Smooth muscle cell of the brain vasculature (primary cell): ENCODE results near the gene NRN1L.

Experiments used
- DNase-seq: peaks from one replicate; pipeline ENCODE4 v3.0.0-alpha.2; 2012; ENCODE audit warnings: low read depth, low spot score

The NRN1L gene

DNA sequence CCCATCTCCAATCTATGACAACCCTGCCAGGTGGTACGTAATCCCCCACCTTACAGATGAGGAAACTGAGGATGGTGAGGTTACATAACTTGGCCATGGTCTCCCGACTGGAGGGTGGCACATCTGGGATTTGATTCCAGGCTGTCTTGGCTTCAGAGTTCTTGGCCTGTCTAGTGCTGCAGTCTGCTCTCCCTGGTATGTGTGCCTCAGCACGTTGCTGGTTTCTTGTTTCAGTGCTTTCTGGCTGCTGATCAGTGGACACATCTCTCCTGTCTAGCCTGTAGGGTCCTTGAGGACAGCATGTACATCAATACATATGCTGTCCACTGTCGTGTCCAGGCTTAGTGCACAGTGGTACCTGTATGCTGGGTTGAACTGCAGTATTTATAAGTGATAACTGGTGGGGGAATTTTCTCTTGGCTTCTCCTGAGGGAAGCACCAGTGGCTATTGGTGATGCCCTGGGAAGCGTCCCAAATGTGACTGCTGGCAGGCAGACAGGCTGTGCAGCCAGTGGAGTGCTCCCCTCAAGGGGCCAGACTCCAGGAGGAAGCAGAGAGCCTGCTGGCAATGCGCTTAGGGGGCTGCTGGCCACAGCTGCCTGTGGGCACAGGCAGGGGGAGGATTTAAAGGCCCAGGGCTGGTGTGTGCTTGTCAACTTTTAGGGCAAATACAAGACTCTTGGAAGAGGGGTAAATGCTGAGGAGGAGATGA, 32.6 kb downstream of the NRN1L start:
- no peak for DNase-seq

DNA sequence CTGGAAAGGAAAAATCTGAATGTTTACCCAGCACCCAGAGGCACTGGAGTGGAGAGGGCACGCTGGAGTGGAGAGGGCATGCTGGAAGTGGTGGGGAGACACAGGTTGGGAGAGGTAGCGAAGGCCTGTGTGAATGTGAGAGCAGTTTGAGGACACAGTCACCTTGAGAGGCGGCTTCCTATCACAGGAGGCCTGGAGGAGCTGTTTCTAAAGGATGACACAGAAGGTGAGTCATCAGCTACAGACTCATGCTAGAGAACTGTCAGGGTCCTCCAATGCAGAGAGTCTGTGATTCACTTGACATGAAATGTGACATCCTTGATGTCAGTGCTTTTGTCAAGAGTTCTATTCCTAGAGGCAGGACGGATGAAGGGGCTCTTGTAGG, 33.2 kb downstream of the NRN1L start:
- no peak for DNase-seq

DNA sequence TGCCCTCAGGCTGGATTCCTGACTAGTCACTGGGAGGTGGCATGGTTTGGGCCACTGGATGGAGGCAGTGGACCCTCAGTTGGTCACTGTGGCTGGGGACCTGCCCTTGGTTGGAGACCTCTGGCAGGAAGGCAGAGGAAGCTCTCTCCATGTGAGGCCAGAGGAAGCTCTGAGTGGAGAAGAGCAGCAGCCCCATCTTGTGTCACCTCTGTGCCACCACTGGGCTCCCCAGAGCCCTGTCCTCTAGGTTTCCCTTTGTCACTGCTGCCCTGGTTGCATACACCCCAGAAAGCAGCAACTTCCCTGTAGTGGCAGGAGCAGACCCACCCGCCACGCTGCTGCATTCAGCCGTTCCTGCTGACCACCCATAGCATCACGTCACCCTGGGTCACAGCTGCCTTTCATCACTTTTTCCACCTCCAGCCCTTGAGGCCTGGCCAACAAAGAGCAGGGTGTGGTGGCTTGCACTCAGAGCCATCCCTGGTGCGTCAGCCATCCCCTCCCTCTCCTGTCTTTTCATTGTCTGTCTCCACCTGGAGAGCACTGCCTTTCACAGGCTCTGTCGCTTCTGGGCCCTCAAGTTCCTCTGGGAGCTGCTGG, 35.0 kb downstream of the NRN1L start:
- DNase-seq = no peak

DNA sequence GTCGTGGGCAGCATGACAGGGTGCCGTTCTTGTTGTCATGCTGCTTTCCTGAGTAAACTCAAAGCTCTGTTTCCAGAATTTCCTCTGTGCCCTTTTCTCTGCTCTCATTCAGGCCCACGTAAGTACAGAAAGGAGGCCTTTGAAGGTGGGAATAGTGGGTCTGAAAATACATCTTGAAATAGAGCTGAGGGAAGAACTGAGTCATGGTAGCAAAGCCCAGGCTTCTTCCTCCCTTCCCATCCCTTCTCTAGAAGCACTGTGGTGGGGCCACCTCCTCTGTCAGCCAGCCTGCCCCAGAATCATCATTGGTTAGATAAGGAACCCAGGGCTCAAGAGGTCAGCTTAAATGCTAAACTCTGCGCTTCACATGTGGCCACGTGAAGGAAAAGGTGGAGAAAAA, 37.5 kb downstream of the NRN1L start:
- DNase-seq = no peak

DNA sequence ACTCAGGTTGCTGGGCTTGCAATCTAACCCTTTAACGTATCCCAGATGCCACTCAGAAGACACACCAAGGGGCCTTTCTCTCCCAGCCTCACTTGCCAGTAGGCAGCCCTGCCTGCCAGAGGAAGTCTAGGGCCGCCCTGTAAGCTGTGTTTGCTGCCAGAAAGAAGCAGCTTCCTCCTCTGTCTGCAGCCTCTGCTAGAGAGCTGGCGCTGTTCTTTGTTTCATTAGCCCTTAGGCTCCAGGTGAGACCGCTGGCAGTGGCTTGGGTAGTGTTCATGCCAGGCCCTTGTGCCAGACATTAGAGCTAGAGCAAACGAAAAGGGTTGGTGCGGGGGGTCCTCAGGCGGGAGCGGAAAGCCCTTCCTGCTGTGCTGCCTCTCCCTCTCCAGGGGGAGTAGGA, 38.1 kb downstream of the NRN1L start:
- no peak for DNase-seq

DNA sequence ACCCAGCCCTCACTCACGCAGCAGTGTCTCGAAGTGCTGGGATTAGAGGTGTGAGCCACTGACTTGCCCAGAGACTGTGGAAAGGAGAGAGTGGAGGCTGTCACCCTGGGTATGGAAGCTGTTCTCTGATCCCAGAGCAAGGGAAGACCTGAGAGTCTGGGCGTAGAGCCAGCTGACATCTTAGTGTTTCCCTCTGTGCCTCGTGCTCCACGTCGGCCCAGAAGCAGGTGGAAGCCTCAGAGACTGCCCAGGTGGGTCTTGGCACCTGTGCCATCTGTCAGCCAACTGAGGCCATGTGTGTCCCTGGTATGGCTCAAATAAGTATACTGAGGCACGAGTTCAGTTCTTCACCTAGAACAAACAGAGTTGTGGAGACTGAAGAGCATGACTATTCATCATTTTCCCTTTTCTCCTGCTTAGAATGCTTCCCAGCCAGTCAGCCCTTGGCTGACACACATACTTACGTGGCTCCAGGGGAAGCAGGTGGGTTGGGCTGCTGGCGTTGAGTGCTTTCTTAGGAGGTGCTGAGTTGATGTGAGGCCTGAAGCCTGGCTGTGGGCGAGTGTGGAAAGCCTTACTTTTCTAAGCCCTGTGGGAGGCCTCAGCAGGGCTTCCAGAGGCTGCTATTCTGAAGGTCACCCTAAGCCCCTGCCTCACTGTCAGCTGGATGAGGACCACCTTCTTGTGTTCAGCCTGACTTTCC, 38.9 kb downstream of the NRN1L start:
- no peak for DNase-seq

DNA sequence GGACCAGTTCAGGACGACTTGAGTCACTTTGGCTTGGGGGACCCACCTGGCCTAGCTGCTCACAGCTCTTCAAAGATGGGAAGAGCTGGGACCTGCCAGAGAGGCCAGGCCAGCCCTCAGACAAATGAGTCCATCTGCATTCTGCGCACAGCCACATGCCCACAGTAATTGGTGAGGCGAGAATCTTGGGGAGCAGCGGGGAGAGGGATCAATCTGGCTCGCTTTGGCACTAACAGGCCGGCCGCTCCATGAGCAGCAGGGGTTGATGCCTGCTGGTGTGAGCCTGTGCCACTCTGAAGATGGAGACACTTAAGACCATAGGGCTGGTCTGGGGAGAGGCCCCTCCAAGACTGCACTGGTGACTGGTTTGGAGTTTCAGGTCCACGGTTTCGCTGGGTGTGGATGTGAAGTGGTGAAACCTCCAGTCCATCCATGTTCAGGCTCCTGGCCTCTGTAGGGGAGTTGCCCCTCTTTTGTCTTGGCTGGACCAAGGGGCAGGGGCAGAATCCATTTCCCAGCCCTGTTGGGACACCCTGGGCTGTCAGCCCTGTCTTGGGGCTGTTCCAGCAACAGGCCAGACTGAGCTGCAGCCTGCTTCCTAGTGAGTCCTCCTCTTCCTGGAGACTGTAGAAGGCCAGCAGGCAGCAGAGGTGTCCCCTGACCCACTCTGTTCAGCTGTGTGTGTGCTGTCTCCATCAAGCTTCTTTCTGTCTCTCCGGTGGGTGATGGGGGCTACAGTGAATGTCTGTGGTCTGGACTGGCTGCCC, 39.6 kb downstream of the NRN1L start:
- no peak for DNase-seq

DNA sequence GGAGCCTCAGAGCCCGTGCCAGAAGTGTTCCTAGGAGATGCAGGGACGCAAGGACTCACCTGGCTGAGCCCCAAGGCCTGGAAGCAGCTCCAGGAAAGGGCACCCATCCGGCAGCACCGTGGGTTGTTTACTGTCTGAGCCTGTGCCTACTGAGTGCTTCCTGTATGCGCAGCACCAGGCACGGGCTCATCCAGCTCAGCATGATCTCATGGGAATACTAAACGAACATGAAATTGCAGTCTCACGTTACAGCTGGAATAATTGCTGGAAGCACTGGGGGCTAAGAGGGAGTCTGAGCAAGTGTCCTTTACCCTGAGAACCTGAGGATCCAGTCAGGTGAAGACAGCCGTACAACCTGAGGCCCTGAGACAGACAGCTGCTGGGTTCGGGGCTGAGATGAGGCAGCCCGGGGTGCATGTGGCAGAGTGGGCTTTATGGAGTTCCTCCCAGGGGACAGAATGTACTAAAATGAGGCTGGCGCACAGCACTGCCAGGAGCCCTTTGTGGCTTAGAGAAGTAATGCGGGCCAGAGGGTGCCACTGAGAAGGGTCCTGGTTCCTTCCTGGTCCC, 41.6 kb downstream of the NRN1L start:
- DNase-seq = no peak

DNA sequence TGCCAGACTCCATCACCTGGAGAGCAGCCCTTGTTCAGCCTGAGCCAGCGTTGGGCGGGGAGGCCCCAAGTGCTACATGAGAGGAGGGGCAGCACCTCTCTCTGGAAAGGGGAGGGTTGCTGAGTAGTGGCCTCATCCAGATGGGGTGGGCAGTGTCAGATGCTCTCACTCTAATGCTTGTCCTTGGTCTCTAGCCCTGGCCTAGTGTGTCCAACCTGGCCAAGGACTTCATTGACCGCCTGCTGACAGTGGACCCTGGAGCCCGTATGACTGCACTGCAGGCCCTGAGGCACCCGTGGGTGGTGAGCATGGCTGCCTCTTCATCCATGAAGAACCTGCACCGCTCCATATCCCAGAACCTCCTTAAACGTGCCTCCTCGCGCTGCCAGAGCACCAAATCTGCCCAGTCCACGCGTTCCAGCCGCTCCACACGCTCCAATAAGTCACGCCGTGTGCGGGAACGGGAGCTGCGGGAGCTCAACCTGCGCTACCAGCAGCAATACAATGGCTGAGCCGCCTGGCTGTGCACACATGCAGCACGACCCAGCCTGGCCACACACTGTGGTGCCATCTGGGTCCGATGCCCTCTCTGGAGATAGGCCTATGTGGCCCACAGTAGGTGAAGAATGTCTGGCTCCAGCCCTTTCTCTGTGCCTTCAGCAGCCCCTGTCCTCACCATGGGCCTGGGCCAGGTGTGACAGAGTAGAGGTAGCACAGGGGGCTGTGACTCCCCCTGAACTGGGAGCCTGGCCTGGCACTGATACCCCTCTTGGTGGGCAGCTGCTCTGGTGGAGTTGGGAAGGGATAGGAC, 42.7 kb downstream of the NRN1L start:
- DNase-seq = no peak

DNA sequence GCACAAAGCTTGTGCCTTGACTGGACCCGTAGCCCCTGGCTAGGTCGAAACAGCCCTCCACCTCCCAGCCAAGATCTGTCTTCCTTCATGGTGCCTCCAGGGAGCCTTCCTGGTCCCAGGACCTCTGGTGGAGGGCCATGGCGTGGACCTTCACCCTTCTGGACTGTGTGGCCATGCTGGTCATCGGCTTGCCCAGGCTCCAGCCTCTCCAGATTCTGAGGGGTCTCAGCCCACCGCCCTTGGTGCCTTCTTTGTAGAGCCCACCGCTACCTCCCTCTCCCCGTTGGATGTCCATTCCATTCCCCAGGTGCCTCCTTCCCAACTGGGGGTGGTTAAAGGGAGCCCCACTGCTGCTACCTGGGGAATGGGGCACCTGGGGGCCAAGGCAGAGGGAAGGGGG, 43.5 kb downstream of the NRN1L start:
- DNase-seq = no peak

DNA sequence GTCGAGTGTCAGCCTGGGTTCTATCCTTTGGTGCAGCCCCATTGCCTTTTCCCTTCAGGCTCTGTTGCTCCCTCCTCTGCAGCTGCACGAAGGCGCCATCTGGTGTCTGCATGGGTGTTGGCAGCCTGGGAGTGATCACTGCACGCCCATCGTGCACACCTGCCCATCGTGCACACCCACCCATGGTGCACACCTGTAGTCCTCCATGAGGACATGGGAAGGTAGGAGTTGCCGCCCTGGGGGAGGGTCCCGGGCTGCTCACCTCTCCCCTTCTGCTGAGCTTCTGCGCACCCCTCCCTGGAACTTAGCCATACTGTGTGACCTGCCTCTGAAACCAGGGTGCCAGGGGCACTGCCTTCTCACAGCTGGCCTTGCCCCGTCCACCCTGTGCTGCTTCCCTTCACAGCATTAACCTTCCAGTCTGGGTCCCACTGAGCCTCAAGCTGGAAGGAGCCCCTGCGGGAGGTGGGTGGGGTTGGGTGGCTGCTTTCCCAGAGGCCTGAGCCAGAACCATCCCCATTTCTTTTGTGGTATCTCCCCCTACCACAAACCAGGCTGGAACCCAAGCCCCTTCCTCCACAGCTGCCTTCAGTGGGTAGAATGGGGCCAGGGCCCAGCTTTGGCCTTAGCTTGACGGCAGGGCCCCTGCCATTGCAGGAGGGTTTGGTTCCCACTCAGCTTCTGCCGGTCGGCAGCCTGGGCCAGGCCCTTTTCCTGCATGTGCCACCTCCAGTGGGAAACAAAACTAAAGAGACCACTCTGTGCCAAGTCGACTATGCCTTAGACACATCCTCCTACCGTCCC, 44.1 kb downstream of the NRN1L start:
- DNase-seq = no peak

DNA sequence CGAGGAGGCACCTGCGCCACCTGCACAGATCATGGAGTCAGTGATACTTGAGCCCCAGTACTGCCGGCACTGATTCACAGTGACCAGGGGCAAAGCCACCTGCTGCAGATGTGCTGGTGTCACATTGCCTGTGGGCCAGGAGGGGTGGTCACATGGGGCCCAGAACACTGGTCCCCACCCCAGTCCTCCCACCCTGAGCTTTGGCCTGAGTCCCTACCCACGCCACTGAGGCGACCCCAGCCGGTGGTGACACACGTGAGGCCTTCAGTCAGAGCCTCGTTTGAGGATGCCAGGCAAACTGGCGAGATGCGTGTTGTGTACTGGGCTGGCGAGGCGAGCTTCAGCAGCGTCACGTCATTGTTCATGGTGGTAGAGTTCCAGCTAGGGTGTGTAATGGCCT, 45.5 kb downstream of the NRN1L start:
- no peak for DNase-seq

DNA sequence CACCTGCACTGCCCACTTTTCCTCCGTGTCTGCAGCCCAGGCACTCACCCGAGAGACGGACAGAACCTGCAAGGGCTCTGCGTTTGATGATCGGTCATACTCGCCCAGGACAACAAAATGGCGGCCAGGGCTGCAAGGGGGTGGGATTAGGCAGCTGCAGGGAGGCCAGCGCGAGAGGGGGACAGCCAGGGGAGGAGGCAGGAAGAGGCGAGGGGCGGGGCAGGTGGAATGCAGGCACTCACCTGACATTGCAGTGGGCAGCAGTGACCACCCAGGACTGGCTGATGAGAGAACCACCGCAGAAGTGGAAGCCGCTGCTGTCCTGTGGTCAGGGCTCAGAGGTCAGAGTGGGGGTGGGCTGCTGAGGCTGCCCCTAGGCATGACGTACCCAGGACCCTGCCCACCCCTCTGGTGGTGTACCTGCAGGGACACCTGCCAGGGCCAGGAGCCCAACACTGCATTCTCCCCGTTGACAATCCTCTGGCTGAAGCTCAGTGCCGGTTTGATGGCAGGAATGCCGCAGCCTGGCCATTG, 46.1 kb downstream of the NRN1L start:
- DNase-seq = no peak

DNA sequence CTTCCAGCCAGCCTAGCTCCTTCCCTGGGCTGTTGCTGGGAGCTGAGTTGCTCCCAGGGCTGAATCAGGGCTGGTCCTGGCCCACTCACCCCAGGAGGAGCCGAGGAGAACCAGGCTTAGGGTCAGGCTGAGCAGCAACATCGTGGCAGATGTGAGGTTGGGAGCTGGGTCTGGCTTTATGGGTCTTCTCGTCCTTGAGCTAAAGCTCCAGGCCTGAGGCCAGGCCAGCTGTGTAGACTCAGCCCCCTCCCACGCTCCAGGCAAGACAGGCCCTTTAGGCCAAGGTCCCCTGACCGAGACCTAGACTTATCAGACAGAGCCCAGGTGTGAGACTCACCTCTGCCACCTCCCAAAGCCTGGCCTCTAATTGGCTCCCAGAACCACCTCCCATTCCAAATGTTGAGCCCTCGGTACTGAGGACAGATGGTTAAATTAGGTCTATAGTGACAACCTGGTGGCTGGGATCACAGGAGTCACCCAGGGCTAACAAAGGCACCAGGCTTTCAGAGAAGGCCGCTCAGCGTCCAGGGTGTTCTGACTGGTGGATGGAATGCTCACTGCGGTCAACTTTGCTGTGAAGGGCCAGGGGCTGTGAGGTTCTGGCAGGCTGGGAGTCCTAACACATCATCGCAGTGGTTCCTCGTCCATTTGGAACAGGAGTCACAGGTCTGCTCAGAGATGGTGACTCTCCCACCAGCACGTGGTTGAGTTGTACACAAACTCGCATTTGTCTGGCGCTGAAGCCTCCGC, 47.2 kb downstream of the NRN1L start, which contains the start of gene CTRL:
TSS of gene CTRL (minus strand) at position 151 of the 750 bp plus-strand sequence. CDS start at position 141, 10 bp downstream.
- DNase-seq = no peak

DNA sequence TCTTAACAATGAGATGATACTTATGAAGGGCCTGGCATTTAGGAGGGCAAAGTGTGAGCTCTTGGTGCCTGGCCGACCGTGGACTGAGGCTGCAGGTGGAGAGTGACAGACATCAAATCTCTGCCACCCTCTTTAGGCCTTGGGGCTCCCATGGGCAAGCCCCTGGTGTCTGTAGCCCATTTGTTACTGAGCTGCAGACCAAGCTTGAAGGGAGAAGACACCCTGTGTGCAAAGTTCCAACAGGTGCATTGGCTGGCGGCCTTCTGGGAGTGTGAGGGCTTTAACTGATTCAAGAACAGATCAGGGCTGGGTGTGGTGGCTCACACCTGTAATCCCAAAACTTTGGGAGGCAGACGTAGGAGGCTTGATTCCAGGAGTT, 47.8 kb downstream of the NRN1L start:
- no peak for DNase-seq

DNA sequence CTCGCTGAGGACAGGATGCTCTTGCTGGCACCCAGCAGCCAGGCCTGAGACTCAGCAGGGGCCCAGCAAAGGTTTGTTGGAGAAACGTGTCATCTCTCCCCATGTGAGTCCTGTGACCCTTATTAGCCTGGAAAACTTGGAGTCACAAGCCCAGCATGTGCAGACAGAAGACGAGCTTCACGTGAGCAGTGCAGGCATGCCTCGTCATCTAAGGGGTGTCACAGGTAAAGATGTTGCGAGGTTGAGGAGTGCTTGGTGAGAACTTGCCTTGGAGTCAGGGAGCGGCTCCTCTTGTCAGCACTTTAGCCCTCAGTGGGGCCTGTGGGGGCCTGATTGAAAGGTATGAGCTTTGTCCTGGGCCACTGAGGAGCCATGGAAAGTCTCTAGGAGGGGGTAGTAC, 49.1 kb downstream of the NRN1L start:
- no peak for DNase-seq

DNA sequence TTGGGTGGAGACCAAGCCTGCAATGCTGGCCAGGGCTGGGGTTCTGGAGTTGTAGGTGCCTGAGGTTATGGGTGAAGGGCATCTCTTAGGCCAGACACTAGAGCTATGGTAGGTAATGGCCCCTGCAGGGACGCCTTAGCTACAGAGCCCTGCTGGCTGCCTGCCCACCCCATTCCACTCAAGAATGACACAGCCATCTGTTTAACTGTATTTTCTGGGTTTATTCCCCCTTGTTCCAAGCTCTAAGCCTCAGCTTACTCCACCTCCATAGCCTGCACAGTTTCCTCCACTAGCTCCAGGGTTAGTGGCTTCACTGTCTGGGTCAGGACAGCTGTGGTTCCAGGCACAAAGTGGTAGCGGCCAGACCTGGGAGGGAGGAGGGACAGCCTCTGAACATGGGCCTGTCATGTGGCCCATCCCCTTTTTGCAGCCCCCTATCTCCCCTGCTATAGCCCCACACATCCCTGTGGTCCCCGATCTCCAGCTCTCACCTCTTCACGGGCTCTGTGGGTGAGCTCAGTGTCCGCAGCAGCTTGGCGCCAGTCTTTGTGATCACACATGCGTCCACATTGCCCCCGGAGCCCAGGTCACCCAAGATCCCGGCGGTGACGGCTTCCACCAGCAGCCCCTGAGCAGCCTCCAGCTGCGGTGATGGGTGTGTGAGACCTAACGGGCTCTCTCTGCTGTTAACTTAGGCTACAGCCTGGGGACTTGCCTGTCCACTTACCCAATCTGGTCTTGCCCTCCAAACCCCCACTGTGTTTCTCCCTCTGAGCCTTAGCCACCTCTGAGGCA, 49.8 kb downstream of the NRN1L start:
- DNase-seq = no peak

DNA sequence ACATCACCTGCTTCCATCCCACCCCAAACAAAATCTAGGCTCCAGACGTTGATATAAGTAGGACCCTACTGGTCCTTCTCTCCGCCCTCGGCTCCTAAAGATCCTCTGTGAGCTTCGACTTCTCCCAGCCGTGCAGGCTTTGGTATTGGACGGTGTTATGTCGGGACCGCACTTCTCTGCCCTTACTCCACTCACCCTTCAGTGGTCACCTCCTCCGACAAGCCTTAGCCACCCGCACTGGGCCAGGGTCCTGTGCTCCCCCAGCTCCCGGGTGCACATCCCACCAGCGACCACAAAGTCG, 50.4 kb downstream of the NRN1L start:
- DNase-seq = no peak
